Esophagus (tissue), 2 donors: ENCODE results near the gene MUC5B. TPM values are rescaled to one million over a fixed set of nuclear protein-coding genes. Genes with fewer than 3 reads are reported as not detected.
"Not testable (repeated sequence)": the region's sequence is repeated elsewhere in the genome, so short reads cannot be mapped to it uniquely, and the experiment has no call there.

ENCODE experiments used
- H3K27ac ChIP-seq, 2 donors: one replicate each; pipeline ENCODE4 v1.5.1; 2013; ENCODE audit warnings: low read depth in 2 of 2, mild to moderate bottlenecking in 2 of 2, inconsistent platforms in 1 of 2, low read length in 1 of 2, moderate library complexity in 1 of 2
- H3K27me3 ChIP-seq, 2 donors: one replicate each; pipeline ENCODE4 v1.6.1; 2013; ENCODE audit warnings: low read length in 2 of 2, control low read depth in 1 of 2, mild to moderate bottlenecking in 1 of 2; ENCODE audit not compliant: insufficient read depth in 2 of 2, control insufficient read depth in 1 of 2
- H3K36me3 ChIP-seq, 2 donors: one replicate each; pipeline ENCODE4 v1.6.1; 2013; ENCODE audit warnings: low read length in 1 of 2; ENCODE audit not compliant: control insufficient read depth in 2 of 2, insufficient read depth in 2 of 2
- H3K4me1 ChIP-seq, 2 donors: one replicate each; pipeline ENCODE4 v1.6.1; 2013; ENCODE audit warnings: low read length in 1 of 2; ENCODE audit not compliant: control insufficient read depth in 2 of 2, insufficient read depth in 2 of 2
- H3K4me3 ChIP-seq, 2 donors: one replicate each; pipeline ENCODE4 v1.5.1; 2013; ENCODE audit warnings: low read length in 2 of 2, mild to moderate bottlenecking in 2 of 2, low read depth in 1 of 2, moderate library complexity in 1 of 2
- H3K9me3 ChIP-seq, 2 donors: one replicate each; pipeline ENCODE4 v1.6.1; 2013; ENCODE audit warnings: mild to moderate bottlenecking in 2 of 2, low read depth in 1 of 2, low read length in 1 of 2, moderate library complexity in 1 of 2; ENCODE audit not compliant: control insufficient read depth in 2 of 2, insufficient read depth in 1 of 2
- WGBS, 2 donors: extraction: QIAGEN DNeasy Blood & Tissue Kit; methylation state at CpG; one replicate each; pipeline ENCODE4 v1.1.7; 2013; 5-methylcytosine and 5-hydroxymethylcytosine counted together
- polyA plus RNA-seq, 2 donors: library from polyadenylated mRNA; stranded (reverse); fragments of 200-250 nt; gene quantifications; one replicate each; pipeline ENCODE4 v1.2.3, GENCODE V29; 2013
- donor health status: healthy with polysubstance abuse.
- donor health status: Bipolar disorder and iron deficiency.

The MUC5B gene
- polyA plus RNA-seq, 2 donors, result 0.18 to 0.56 TPM

DNA sequence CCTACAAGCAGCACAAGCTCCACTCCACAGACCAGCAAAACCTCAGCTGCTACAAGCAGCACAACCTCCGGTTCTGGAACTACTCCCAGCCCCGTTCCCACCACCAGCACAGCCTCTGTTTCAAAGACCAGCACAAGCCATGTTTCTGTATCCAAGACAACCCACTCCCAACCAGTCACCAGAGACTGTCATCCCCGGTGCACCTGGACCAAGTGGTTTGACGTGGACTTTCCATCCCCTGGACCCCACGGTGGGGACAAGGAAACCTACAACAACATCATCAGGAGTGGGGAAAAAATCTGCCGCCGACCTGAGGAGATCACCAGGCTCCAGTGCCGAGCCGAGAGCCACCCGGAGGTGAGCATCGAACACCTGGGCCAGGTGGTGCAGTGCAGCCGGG is 33.0 kb upstream of the MUC5B start:
- 73 to 86% methylated on average over 5 to 12 of the region's 12 CpGs for WGBS, 2 donors
- not testable (repeated sequence) for H3K4me1 ChIP-seq, H3K36me3 ChIP-seq, H3K4me3 ChIP-seq, H3K27ac ChIP-seq, H3K27me3 ChIP-seq
- peaks cover 0 to 28% of the 10 kb centered on the region in 2 donors for H3K9me3 ChIP-seq

DNA sequence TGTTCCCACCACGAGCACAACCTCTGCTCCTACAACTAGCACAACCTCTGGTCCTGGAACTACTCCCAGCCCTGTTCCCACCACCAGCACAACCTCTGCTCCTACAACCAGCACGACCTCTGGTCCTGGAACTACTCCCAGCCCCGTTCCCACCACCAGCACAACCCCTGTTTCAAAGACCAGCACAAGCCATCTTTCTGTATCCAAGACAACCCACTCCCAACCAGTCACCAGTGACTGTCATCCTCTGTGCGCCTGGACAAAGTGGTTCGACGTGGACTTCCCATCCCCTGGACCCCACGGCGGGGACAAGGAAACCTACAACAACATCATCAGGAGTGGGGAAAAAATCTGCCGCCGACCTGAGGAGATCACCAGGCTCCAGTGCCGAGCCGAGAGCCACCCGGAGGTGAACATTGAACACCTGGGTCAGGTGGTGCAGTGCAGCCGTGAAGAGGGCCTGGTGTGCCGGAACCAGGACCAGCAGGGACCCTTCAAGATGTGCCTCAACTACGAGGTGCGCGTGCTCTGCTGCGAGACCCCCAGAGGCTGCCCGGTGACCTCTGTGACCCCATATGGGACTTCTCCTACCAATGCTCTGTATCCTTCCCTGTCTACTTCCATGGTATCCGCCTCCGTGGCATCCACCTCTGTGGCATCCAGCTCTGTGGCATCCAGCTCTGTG is 30.9 kb upstream of the MUC5B start:
- H3K4me1 ChIP-seq, H3K27me3 ChIP-seq, H3K27ac ChIP-seq, H3K4me3 ChIP-seq, H3K36me3 ChIP-seq: not testable (repeated sequence)
- peaks cover 0 to 16% of the 10 kb centered on the region in 2 donors for H3K9me3 ChIP-seq
- 84 to 86% methylated on average over 22 of the region's 22 CpGs for WGBS, 2 donors

DNA sequence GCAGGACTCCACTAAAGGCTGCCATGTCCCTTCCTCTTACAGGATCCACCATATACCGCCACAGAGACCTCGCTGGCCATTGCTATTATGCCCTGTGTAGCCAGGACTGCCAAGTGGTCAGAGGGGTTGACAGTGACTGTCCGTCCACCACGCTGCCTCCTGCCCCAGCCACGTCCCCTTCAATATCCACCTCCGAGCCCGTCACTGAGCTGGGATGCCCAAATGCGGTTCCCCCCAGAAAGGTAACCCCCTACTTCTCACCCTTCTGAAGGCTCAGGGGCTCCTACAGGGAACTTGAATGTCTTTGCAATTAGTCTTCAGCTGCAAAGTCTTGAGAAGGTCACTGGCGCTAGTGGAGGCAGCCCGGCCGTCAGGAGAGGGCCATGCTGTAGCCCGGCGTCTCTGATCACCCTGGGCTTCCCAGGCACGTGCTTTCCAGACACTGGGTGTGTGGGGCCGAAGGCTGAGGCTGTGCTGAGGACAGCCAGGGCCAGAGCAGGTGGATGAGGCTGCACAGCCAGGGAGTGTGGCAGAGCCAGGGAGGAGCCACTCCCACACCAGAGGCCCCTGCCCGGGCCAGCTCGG is 30.0 kb upstream of the MUC5B start:
- H3K27me3 ChIP-seq, result no peaks in the 10 kb centered on the region

DNA sequence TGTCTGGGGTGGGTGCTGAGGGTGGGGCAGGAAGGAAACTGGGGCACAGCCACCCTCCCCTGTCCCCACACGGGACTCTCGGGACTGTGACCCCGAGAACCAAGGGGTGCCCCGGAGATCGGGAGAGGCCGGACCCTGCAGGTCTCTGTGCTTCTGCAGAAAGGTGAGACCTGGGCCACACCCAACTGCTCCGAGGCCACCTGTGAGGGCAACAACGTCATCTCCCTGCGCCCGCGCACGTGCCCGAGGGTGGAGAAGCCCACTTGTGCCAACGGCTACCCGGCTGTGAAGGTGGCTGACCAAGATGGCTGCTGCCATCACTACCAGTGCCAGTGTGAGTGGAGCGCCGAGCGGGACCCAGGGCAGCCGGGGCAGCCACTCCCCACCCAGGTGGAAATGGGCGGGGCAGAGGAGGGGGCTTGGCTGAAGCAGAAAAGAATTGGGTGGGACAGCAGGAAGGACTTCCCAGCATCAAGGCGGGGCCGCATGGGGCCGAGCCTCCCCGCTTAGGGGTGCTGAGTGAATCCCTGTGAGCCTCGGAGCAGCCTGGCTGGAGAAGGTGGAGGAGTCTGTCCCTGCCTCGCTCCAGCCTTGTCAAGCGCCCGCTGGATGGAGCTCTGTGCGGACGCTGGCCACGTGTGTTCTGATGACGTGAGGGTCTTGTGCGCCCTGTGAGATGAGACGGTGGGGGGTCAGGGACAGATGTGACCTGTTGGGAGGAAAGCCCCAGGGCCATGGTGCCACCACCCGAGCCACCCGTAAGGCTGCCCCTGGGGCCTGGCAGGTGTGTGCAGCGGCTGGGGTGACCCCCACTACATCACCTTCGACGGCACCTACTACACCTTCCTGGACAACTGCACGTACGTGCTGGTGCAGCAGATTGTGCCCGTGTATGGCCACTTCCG is 29.3 kb upstream of the MUC5B start:
- 84 to 88% methylated on average over 43 of the region's 43 CpGs for WGBS, 2 donors
- Histone ChIP-seq H3K36me3 (no peaks in the 10 kb centered on the region), H3K27me3 (no peaks in the 10 kb centered on the region), H3K9me3 (peaks cover 0 to 10% of the 10 kb centered on the region in 2 donors), H3K4me3 (no peak overlapping the region), H3K27ac (no peak overlapping the region), H3K4me1 (no peaks in the 10 kb centered on the region)

More for the DNA sequence above, 30.0 kb upstream of the MUC5B start:
- WGBS, 2 donors, result 84 to 86% methylated on average over 17 of the region's 17 CpGs
- H3K4me3 ChIP-seq, result no peak overlapping the region
- H3K36me3 ChIP-seq, result no peaks in the 10 kb centered on the region
- H3K4me1 ChIP-seq, result no peaks in the 10 kb centered on the region
- no peak overlapping the region for H3K27ac ChIP-seq
- peaks cover 0 to 10% of the 10 kb centered on the region in 2 donors for H3K9me3 ChIP-seq

DNA sequence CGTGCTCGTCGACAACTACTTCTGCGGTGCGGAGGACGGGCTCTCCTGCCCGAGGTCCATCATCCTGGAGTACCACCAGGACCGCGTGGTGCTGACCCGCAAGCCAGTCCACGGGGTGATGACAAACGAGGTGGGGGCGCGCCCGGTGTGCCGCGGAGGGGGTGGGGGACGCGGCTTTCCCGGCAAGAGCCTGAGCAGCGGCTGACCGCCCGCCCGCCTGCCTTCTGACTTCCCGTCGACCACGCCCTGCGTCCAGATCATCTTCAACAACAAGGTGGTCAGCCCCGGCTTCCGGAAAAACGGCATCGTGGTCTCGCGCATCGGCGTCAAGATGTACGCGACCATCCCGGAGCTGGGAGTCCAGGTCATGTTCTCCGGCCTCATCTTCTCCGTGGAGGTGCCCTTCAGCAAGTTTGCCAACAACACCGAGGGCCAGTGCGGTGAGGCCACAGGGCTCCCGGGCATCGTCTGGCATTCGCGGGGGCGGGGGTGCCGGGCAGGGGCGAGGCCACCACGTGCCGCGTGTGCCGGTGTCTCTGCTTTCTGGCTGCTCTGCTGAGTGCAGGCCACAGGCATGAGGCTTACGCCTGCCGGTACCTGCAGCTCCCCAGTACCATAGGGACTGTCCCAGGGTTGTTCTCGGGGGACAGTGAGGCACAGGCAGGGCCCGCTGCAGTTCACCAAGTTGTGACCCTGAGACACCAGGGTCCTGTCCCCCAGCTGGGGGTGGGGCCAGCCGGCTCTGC is 28.5 kb upstream of the MUC5B start:
- WGBS, 2 donors, result 92 to 93% methylated on average over 54 to 59 of the region's 59 CpGs

DNA sequence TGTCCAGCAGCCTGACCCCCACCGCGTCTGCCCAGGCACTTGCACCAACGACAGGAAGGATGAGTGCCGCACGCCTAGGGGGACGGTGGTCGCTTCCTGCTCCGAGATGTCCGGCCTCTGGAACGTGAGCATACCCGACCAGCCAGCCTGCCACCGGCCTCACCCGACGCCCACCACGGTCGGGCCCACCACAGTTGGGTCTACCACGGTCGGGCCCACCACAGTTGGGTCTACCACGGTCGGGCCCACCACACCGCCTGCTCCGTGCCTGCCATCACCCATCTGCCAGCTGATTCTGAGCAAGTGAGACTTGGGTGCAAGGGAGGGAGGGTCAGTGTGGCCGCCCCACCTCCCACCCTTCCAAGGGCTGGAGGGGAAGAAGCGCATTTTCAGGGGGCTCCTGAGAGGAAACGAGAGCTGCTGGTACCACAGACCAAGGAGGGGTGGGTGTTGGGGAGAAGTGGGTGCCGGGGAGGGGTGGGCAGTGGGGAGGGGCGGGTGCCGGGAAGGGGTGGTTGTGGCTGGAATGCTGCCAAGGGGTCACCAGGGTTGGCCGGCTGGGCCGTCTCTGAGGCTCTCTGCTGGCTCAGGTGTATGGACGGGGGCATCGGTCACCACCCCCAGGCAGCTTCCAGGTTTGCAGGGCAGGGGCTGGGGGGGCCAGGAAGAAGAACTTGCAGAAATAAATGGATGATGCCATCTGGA is 27.7 kb upstream of the MUC5B start:
- Histone ChIP-seq H3K27me3 (no peaks in the 10 kb centered on the region), H3K36me3 (no peaks in the 10 kb centered on the region)

More for the DNA sequence above, 28.5 kb upstream of the MUC5B start:
- Histone ChIP-seq H3K27me3 (no peaks in the 10 kb centered on the region), H3K27ac (no peak overlapping the region), H3K9me3 (peaks cover 0 to 9% of the 10 kb centered on the region in 2 donors), H3K36me3 (no peaks in the 10 kb centered on the region), H3K4me3 (no peak overlapping the region), H3K4me1 (peaks cover 0 to 7% of the 10 kb centered on the region in 2 donors)

DNA sequence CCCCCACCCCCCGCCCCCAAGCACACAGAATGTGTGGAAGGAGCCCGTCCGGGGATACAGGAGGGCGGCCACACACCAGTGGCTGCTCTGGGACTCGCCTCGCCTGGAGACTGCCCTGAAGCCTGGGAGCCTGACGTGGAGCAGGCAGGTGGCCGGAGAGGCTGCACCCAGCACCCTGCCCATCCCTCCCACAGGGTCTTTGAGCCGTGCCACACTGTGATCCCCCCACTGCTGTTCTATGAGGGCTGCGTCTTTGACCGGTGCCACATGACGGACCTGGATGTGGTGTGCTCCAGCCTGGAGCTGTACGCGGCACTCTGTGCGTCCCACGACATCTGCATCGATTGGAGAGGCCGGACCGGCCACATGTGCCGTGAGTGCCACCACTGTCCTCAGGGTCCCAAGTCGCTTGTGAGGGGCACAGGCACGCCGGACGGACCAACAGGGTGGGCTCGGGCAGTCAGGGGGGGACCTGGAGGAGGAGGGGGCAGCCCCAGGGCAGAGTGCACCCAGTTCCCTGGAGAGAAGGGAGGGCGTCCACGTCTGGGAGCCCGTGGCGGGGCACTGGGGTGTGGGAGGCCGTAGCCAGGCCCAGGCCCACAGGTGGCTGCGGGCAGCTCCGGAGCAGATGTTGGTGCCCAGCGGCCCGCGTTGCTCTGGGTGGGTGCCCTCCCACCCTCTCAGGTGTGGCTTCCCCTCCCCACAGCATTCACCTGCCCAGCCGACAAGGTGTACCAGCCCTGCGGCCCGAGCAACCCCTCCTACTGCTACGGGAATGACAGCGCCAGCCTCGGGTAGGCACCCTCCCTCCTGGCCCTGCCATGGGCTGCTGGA is 27.0 kb upstream of the MUC5B start:
- Histone ChIP-seq H3K27ac (no peak overlapping the region), H3K4me1 (peaks cover 3 to 10% of the 10 kb centered on the region in 2 donors), H3K36me3 (no peaks in the 10 kb centered on the region), H3K4me3 (no peak overlapping the region), H3K9me3 (peaks cover 0 to 3% of the 10 kb centered on the region in 2 donors), H3K27me3 (no peaks in the 10 kb centered on the region)
- WGBS, 2 donors, result 81 to 86% methylated on average over 30 to 41 of the region's 41 CpGs

More for the DNA sequence above, 27.7 kb upstream of the MUC5B start:
- no peak overlapping the region for H3K4me3 ChIP-seq
- no peak overlapping the region for H3K27ac ChIP-seq
- peaks cover 3 to 8% of the 10 kb centered on the region in 2 donors for H3K4me1 ChIP-seq
- WGBS, 2 donors, result 84 to 86% methylated on average over 29 to 32 of the region's 32 CpGs
- peaks cover 0 to 9% of the 10 kb centered on the region in 2 donors for H3K9me3 ChIP-seq

DNA sequence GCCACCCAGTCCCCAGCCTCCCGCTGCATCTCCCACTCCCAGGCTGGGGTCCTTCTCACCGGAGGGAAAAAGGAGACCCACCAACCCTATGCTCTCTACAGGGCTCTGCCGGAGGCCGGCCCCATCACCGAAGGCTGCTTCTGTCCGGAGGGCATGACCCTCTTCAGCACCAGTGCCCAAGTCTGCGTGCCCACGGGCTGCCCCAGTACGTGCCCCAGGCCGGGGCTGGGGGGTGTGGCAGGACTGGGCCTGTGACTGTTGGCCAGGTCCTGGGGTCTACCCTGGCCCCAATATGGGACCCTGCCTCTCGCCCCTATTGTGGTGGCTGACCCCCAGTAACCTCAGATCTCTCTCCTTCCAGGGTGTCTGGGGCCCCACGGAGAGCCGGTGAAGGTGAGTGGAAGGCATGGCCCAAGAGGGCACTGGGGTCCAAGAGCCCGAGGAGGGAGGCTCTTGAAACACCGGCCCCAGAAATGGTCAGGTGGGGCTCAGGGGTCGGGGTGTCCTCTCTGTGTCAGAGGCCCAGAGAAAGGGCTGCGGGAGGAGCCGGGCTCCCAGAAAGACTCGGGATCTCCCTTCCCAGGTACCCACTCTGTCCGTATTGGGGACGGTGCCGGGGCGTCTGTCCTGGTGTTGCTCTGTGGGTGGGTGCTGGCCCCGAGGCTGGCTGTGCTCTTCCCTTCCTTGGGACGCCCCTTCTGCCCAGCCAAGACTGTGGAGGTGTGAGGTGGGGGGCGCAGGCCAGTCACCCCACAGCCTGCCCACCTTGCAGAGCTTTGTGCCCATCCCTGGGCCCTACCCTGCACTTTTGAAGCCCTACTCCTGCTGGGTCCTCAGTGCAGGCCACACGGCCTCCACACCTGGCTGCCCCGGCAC is 26.1 kb upstream of the MUC5B start:
- Histone ChIP-seq H3K27ac (no peak overlapping the region), H3K9me3 (peaks cover 0 to 3% of the 10 kb centered on the region in 2 donors), H3K4me3 (no peak overlapping the region), H3K36me3 (no peaks in the 10 kb centered on the region), H3K27me3 (no peaks in the 10 kb centered on the region), H3K4me1 (peaks cover 3 to 10% of the 10 kb centered on the region in 2 donors)
- WGBS, 2 donors, result 72 to 79% methylated on average over 28 of the region's 28 CpGs
